ENCODE results near the gene CEP112.

DNA sequence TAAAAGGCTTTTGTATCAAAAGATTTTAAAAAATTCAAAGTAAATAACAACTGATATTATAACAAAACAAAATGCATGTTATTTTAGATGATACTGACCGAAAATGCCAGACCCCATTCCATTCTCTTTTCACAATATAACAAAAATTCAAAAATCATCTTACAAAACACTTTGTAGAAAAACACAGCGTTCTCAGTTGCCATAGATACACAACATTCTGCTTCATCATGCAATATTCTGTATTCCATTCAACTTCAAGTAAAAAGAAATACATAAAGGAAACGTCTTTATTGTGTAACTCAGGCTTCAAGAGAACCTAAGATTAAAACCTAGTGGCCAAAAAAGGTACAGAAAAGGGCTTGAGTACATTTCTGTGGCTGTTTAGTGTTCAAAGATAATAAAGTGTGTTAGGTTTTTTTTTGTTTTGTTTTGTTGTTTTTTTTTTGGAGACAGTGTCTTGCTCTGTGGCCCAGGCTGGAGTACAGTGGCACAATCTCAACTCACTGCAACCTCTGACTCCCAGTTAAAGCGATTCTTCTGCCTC lies 250.5 kb downstream of the CEP112 start:
- TF ChIP-seq, protein P1, sequence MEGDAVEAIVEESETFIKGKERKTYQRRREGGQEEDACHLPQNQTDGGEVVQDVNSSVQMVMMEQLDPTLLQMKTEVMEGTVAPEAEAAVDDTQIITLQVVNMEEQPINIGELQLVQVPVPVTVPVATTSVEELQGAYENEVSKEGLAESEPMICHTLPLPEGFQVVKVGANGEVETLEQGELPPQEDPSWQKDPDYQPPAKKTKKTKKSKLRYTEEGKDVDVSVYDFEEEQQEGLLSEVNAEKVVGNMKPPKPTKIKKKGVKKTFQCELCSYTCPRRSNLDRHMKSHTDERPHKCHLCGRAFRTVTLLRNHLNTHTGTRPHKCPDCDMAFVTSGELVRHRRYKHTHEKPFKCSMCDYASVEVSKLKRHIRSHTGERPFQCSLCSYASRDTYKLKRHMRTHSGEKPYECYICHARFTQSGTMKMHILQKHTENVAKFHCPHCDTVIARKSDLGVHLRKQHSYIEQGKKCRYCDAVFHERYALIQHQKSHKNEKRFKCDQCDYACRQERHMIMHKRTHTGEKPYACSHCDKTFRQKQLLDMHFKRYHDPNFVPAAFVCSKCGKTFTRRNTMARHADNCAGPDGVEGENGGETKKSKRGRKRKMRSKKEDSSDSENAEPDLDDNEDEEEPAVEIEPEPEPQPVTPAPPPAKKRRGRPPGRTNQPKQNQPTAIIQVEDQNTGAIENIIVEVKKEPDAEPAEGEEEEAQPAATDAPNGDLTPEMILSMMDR (IDR thresholded peaks at IDR 0.05) = peak; percentile 5
- no peak for TF ChIP-seq EZH2 (IDR thresholded peaks at IDR 0.05)

Measured in neural progenitor cell (in vitro differentiated cells).